HG03439 (cell line): ENCODE results near the gene RUNDC1.
A peak's percentile ranks its signal among the peaks of the same experiment; 100 is the strongest.

Experiments used
- ATAC-seq: cut with Tn5 transposase; IDR thresholded peaks from one replicate; pipeline ENCODE4 v1.9.1; 2021; ENCODE audit warnings: mild to moderate bottlenecking, moderate library complexity; ENCODE audit not compliant: unreplicated experiment

RUNDC1 gene

DNA sequence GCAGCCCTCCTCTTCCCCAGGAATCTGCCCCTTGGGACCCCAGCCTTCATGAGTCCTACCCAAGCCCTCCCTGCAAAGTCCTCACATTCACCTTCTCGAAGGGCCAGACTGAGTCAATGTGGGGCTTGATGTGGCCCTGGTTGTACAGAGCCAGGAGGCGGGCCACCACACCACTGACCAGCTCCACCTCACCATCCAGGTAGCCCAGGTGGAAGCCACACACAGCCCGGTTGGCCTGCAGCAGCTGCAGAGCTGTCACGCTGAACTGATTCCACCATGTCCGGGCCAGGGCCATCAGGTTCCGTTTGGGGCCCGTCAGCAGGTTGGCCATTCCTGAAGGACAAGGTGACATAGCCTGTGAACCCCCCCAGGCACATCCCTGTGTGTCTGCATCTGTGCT, 35.9 kb downstream of the RUNDC1 start:
- ATAC-seq, result no peak

- no peak for ATAC-seq
Observed at GRCh38 chr17:43018008-43018853, 37.9 kb downstream of the RUNDC1 start.

- no peak for ATAC-seq
Observed at GRCh38 chr17:43018932-43019331, 38.6 kb downstream of the RUNDC1 start.

GRCh38 chr17:43019418-43019817, 39.1 kb downstream of the RUNDC1 start:
- ATAC-seq, result no peak

DNA sequence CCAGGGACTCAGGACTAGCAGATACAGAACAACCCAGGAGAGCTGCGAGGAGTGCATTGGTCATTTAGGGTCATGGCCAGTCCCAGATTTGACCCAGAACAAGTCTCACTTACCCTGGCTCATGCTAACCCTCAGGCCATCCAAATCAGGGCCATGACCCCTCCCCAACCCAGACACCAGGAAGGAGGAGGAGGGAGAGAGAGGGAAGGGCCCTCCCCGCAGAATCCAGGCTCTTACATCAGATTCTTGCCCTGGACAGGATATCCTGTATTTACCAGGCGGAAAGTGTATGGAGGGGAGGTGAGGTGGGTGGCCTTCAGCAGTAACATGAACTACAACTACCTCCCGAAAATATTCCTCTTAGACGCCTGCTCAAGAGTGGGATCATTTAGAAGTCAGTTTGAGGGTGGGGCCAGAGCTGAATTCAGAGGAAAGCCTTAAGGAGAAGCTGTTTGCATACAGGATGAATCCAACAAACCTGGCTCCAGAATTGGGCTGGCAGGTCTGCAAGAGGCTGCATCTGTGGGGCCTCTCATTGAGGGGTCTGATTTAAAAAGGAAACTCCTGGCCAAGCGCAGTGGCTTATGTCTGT, 39.8 kb downstream of the RUNDC1 start:
- no peak for ATAC-seq

- ATAC-seq, result no peak
Observed at GRCh38 chr17:43020789-43021740, 40.7 kb downstream of the RUNDC1 start.

DNA sequence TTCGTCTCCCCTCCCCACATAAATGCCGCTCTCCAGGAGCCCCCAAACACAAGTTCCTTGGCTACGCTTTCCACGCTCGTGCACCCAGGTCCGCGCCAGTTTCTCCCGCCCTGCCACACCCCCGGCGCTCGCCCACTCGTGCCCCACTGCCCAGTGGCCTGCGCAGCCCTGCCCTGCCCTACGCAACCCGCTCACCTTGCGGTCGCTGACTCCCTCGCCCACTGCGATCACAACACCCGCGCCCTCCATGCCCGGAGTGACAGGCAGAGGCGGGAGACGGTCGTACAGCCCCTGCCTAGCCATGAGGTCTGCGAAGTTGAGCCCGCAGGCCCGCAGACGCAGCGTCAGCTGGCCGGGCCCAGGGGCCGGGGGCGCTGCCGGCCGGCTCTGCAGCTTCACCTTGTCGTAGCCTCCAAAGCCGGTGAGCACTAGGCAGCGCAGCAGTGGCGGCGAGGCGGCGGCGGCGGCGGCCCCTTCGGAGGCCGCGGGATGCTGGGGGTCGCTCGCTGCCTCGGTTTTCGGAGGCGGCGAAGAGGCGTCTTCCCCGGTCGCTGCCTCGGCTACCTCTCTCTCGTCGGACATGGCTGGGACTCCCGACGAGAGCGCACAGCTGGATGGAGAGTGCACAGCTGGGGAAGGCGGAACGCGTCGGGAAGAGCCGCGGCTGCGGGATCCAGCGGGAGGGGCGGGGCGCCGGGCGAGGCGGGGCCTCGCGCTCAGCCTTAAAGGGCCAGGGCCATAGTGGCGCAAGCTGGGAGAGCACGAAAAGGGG, 41.6 kb downstream of the RUNDC1 start, which contains the start of gene VAT1:
TSS of gene VAT1 (minus strand) at position 645 of the 772 bp plus-strand sequence. CDS start at position 582, 63 bp downstream.
- no peak for ATAC-seq

- ATAC-seq, result peak; percentile 41
Observed at GRCh38 chr17:43024407-43025289, 44.3 kb downstream of the RUNDC1 start, which contains the start of gene RND2. TSS of gene RND2 (plus strand) at chr17:43025231. CDS start at chr17:43025348, 117 bp downstream.

DNA sequence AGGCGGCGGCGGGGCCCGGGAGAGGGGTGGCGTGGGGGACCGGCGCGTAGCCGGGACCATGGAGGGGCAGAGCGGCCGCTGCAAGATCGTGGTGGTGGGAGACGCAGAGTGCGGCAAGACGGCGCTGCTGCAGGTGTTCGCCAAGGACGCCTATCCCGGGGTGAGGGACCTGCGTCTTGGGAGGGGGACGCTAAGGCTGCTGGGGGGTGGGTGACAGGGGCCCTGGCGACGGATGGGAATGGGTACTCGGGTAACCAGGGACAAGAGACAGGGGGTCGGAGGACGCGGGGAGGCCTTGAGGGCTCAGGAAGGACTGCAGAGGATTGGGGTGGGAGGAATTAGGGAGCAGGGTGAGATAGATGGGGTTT, 44.9 kb downstream of the RUNDC1 start:
- ATAC-seq, result no peak

- ATAC-seq, result no peak
Observed at GRCh38 chr17:43025766-43026537, 45.6 kb downstream of the RUNDC1 start.

GRCh38 chr17:43026595-43026994, 46.2 kb downstream of the RUNDC1 start:
- ATAC-seq, result no peak

GRCh38 chr17:43027091-43028032, 47.0 kb downstream of the RUNDC1 start:
- no peak for ATAC-seq

- no peak for ATAC-seq
Observed at GRCh38 chr17:43028221-43028861, 48.0 kb downstream of the RUNDC1 start.

DNA sequence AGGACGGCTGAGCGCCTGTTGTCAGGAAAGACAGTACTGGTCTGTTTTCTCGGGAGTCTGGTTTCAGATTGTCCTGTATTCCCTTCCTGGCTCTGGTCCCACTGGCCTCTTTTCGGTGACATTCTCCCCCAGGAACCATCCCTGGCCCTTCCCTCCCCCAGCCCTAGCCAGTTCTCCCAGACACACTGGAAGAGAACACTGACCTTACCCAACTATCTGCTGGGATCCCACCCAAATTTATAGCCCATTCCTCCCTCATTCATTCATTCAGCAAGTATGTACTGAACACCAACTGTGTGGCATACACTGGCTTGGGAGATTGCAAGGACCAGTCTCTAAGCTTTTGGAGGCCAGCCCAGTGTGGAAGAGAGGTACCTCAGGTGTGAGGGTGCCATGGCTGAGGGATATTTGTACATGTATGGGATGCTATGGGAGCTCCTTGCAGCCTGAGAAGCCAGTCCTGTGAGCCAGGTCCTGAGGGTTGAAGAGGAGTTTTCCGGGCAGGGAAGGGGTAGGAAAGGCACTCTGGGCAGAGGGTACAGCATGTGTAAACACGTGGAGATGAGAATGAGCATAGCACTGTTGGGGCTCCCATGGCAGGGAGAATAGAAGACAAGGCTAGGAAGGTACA, 49.9 kb downstream of the RUNDC1 start:
- no peak for ATAC-seq

DNA sequence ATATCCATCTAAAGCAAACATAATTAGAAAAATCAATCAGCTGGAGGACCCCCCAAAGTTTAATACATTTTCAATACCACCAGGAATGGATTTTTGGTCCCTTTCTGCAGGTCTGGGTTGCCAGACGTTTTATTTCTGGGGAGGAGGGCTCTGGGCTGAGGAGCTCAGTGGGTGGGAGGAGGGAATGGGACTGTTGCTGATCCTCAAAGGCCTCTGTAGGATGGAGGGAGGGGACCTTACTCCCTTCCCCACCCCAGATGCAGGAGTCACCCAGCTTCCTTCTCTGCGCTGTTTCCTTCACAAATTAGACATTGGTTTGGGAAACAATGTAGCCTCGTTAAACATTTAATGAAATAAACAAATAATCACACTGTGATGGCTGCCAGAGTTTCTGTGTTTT, 51.3 kb downstream of the RUNDC1 start:
- no peak for ATAC-seq
